ENCODE measurements around the gene SNX21. TPM values are rescaled to one million over a fixed set of nuclear protein-coding genes. Genes with fewer than 3 reads are reported as not detected.

SNX21 gene
- total and polyA plus RNA-seq, 9 of the 15 experiments (the other 6 are each of a cell fraction or from before 2014, with no cell fraction given): 0.10 to 1.2 (median 0.42) TPM

DNA sequence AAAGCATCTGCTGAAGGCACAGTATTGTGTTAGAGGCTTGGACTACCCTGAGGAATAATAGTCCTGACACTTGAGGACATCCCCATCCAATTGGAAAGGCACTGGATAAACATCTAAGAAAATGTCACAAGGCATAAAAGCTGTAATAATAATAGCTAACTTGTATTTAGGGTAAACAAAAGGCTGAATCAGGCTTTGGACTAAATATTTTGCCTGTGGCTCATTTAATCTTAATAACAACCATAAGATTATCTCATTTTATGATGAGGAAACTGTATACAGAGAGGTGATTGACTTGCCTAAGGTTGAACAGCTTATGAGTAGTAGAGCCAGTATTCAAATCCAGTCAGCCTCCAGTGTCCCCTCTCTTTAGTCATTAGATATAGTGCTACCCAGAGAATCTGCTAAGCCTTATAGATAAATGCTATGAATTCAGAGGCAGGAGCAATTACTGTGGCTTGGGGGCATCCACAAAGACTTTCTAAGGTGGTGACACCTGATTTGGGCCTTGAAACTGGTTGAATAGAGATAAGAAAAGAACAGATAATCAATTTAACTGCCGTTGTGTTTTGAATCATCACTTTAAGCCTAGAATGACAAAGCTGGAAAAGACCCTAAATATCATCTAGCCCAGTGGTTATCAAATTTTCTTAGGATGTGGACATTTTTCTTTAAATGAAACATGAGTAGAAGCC lies 40.0 kb downstream of the SNX21 start (continued):
- TF ChIP-seq CBX2 (IDR thresholded peaks at IDR 0.05; ENCODE audit: insufficient read depth, low read length, poor library complexity, severe bottlenecking) (no peak), SMARCE1 (IDR thresholded peaks at IDR 0.05) (no peak), RAD51 (IDR thresholded peaks at IDR 0.05; ENCODE audit: borderline replicate concordance, low read depth) (no peak), SREBF2 (CRISPR knock-in tag; IDR thresholded peaks at IDR 0.05) (no peak), PML (IDR thresholded peaks at IDR 0.05; ENCODE audit: low read length) (no peak), PRDM10 (IDR thresholded peaks at IDR 0.05; ENCODE audit: partially characterized antibody) (no peak), STAT5B (CRISPR knock-in tag; IDR thresholded peaks at IDR 0.05) (no peak), SIN3A (IDR thresholded peaks at IDR 0.05; ENCODE audit: borderline replicate concordance in 2 of 2, control insufficient read depth in 1 of 2, low read depth in 2 of 2, low read length in 2 of 2) (no peak), PHB2 (IDR thresholded peaks at IDR 0.05; ENCODE audit: low read depth) (no peak), TBL1XR1 (IDR thresholded peaks at IDR 0.05; ENCODE audit: low read length in 2 of 2) (no peak), FOXA3 (CRISPR knock-in tag; conservative IDR thresholded peaks at IDR 0.05 in 1 of 2, IDR thresholded peaks at IDR 0.05 in 1 of 2) (no peak), C11orf30 (IDR thresholded peaks at IDR 0.05; ENCODE audit: low read depth) (0 out of 2 replicates have a peak, but pooled peaks have one; percentile 13), WHSC1 (IDR thresholded peaks at IDR 0.05; ENCODE audit: low read length) (no peak), KLF13 (tag; IDR thresholded peaks at IDR 0.05; ENCODE audit: borderline replicate concordance, low read depth) (no peak), TAF1 (IDR thresholded peaks at IDR 0.05; ENCODE audit: control insufficient read depth, extremely low read depth, insufficient read depth, low read length, severe bottlenecking) (no peak), ZBTB7A (IDR thresholded peaks at IDR 0.05; ENCODE audit: borderline replicate concordance, control insufficient read depth, low read depth, low read length) (no peak), ZNF41 (CRISPR knock-in tag; conservative IDR thresholded peaks at IDR 0.05) (no peak), EWSR1 (IDR thresholded peaks at IDR 0.05; ENCODE audit: borderline replicate concordance, low read depth, partially characterized antibody) (no peak)
- TF ChIP-seq, protein P1, sequence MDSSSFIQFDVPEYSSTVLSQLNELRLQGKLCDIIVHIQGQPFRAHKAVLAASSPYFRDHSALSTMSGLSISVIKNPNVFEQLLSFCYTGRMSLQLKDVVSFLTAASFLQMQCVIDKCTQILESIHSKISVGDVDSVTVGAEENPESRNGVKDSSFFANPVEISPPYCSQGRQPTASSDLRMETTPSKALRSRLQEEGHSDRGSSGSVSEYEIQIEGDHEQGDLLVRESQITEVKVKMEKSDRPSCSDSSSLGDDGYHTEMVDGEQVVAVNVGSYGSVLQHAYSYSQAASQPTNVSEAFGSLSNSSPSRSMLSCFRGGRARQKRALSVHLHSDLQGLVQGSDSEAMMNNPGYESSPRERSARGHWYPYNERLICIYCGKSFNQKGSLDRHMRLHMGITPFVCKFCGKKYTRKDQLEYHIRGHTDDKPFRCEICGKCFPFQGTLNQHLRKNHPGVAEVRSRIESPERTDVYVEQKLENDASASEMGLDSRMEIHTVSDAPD (CRISPR knock-in tag; IDR thresholded peaks at IDR 0.05): no peak
- TF ChIP-seq, protein P2, sequence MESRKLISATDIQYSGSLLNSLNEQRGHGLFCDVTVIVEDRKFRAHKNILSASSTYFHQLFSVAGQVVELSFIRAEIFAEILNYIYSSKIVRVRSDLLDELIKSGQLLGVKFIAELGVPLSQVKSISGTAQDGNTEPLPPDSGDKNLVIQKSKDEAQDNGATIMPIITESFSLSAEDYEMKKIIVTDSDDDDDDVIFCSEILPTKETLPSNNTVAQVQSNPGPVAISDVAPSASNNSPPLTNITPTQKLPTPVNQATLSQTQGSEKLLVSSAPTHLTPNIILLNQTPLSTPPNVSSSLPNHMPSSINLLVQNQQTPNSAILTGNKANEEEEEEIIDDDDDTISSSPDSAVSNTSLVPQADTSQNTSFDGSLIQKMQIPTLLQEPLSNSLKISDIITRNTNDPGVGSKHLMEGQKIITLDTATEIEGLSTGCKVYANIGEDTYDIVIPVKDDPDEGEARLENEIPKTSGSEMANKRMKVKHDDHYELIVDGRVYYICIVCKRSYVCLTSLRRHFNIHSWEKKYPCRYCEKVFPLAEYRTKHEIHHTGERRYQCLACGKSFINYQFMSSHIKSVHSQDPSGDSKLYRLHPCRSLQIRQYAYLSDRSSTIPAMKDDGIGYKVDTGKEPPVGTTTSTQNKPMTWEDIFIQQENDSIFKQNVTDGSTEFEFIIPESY (CRISPR knock-in tag; IDR thresholded peaks at IDR 0.05): no peak
